GM21381 (cell line): Measurements from ENCODE around the gene KCNJ8.
"Not testable (repeated sequence)": the region's sequence is repeated elsewhere in the genome, so short reads cannot be mapped to it uniquely, and the experiment has no call there.

Experiments used
- ATAC-seq: cut with Tn5 transposase; IDR thresholded peaks from one replicate; pipeline ENCODE4 v1.9.1; 2021; ENCODE audit warnings: mild to moderate bottlenecking, moderate library complexity; ENCODE audit not compliant: unreplicated experiment

Gene KCNJ8

GRCh38 chr12:21788089-21788983 lies 13.8 kb upstream of the KCNJ8 start:
- no peak for ATAC-seq

- ATAC-seq, result no peak
Observed at GRCh38 chr12:21786041-21786531, 11.6 kb upstream of the KCNJ8 start.

GRCh38 chr12:21782723-21783122 lies 8.2 kb upstream of the KCNJ8 start:
- ATAC-seq, result not testable (repeated sequence)

- ATAC-seq, result no peak
Observed at GRCh38 chr12:21780786-21781185, 6.3 kb upstream of the KCNJ8 start.

- ATAC-seq, result no peak
Observed at GRCh38 chr12:21776175-21776574, 1.7 kb upstream of the KCNJ8 start.

GRCh38 chr12:21775133-21775820 lies 771 bp upstream of the KCNJ8 start:
- ATAC-seq, result no peak

- no peak for ATAC-seq
Observed at GRCh38 chr12:21773806-21774205, 700 bp downstream of the KCNJ8 start.

- no peak for ATAC-seq
Observed at GRCh38 chr12:21773263-21773741, 1.2 kb downstream of the KCNJ8 start.

GRCh38 chr12:21771311-21771710 lies 3.2 kb downstream of the KCNJ8 start:
- no peak for ATAC-seq

- no peak for ATAC-seq
Observed at GRCh38 chr12:21769307-21769706, 5.2 kb downstream of the KCNJ8 start.

GRCh38 chr12:21766403-21766802 lies 8.1 kb downstream of the KCNJ8 start:
- ATAC-seq, result no peak

GRCh38 chr12:21764950-21765349 lies 9.6 kb downstream of the KCNJ8 start:
- no peak for ATAC-seq

- ATAC-seq, result no peak
Observed at GRCh38 chr12:21764065-21764464, 10.4 kb downstream of the KCNJ8 start.

- no peak for ATAC-seq
Observed at GRCh38 chr12:21763531-21763930, 11.0 kb downstream of the KCNJ8 start.

- no peak for ATAC-seq
Observed at GRCh38 chr12:21759737-21760136, 14.8 kb downstream of the KCNJ8 start.

GRCh38 chr12:21757735-21758134 lies 16.8 kb downstream of the KCNJ8 start:
- ATAC-seq, result no peak

GRCh38 chr12:21756699-21757098 lies 17.8 kb downstream of the KCNJ8 start:
- ATAC-seq, result no peak

- ATAC-seq, result no peak
Observed at GRCh38 chr12:21751517-21751916, 23.0 kb downstream of the KCNJ8 start.

- ATAC-seq, result no peak
Observed at GRCh38 chr12:21745258-21745657, 29.2 kb downstream of the KCNJ8 start.

GRCh38 chr12:21731144-21731543 lies 43.4 kb downstream of the KCNJ8 start:
- ATAC-seq, result no peak

GRCh38 chr12:21725731-21726130 lies 48.8 kb downstream of the KCNJ8 start:
- ATAC-seq, result no peak
